Activated naive CD4-positive, alpha-beta T cell treated with anti-CD3 and anti-CD28 coated beads, Interleukin-2, amount 50 U/mL, for 16 hours (primary cell): ENCODE data around the gene LEKR1.

Experiments
- DNase-seq: peaks from one replicate; pipeline ENCODE4 v3.0.0-alpha.2; 2020

Gene LEKR1

GRCh38 chr3:157086060-157086750 lies 260.1 kb downstream of the LEKR1 start:
- DNase-seq: no peak

- DNase-seq: no peak
Measured at GRCh38 chr3:157086775-157087174, 260.6 kb downstream of the LEKR1 start.

- no peak for DNase-seq
Measured at GRCh38 chr3:157087373-157087772, 261.2 kb downstream of the LEKR1 start.

GRCh38 chr3:157087780-157088600 lies 261.8 kb downstream of the LEKR1 start:
- DNase-seq: no peak

GRCh38 chr3:157088601-157089454 lies 262.7 kb downstream of the LEKR1 start:
- peak; percentile 94 for DNase-seq

- DNase-seq: peak; percentile 18
Measured at GRCh38 chr3:157089455-157090221, 263.5 kb downstream of the LEKR1 start.

- DNase-seq: no peak
Measured at GRCh38 chr3:157091083-157091833, 265.1 kb downstream of the LEKR1 start.

- DNase-seq: no peak
Measured at GRCh38 chr3:157092230-157092629, 266.1 kb downstream of the LEKR1 start.

- no peak for DNase-seq
Measured at GRCh38 chr3:157093096-157093495, 266.9 kb downstream of the LEKR1 start.

- no peak for DNase-seq
Measured at GRCh38 chr3:157094301-157094700, 268.1 kb downstream of the LEKR1 start.

- no peak for DNase-seq
Measured at GRCh38 chr3:157094751-157095480, 268.8 kb downstream of the LEKR1 start.
